K562 (cell line): ENCODE data around the gene ARHGEF18. TPM values are rescaled to one million over a fixed set of nuclear protein-coding genes. Genes with fewer than 3 reads are reported as not detected.

Experiments used
- ATF7 ChIP-seq: fragments of 450-650 bp; IDR thresholded peaks from 2 replicates; pipeline ENCODE4 v1.7.1; 2014; ENCODE audit warnings: mild to moderate bottlenecking, moderate library complexity
- CBFA2T3 ChIP-seq: fragments of 450-650 bp; IDR thresholded peaks from 2 replicates; pipeline ENCODE4 v1.6.1; 2017
- CHD2 ChIP-seq: IDR thresholded peaks from 2 replicates; pipeline ENCODE4 v1.6.1; 2011; ENCODE audit warnings: low read depth, low read length
- ETV6 ChIP-seq, 3 experiments: fragments of 150-350 bp in 1 of 3; sonication (generic) in 1 of 3; formaldehyde crosslinking in 1 of 3; IDR thresholded peaks; 2 replicates each; pipeline versions ENCODE4 v1.6.1 to v1.8.0; 2014 to 2022; ENCODE audit warnings: borderline replicate concordance in 2 of 3, low read depth in 2 of 3, antibody characterized with exemption in 1 of 3, low read length in 1 of 3, mild to moderate bottlenecking in 1 of 3, missing genetic modification reagents in 1 of 3
- JUN ChIP-seq, 2 experiments: sonication (generic) in 1 of 2; formaldehyde crosslinking in 1 of 2; IDR thresholded peaks; 2 replicates each; pipeline versions ENCODE4 v1.6.1 to v1.8.0; 2012 to 2022; ENCODE audit warnings: borderline replicate concordance in 2 of 2, mild to moderate bottlenecking in 2 of 2, improper control_type of control experiment in 1 of 2, low read depth in 1 of 2, low read length in 1 of 2, missing genetic modification reagents in 1 of 2
- JUND ChIP-seq, 2 experiments: IDR thresholded peaks; 2 replicates in 1 of 2; 3 replicates in 1 of 2; pipeline ENCODE4 v1.6.1; 2011; ENCODE audit warnings: borderline replicate concordance in 2 of 2, low read depth in 2 of 2, low read length in 2 of 2, improper control_type of control experiment in 1 of 2, missing biosample characterization in 1 of 2, missing genetic modification characterization in 1 of 2, missing genetic modification reagents in 1 of 2
- KDM1A ChIP-seq, 2 experiments: fragments of 450-650 bp; IDR thresholded peaks; 2 replicates each; pipeline ENCODE4 v1.6.1; 2016; ENCODE audit warnings: mild to moderate bottlenecking in 2 of 2
- KDM5B ChIP-seq: fragments of 200-600 bp; sonication (generic); IDR thresholded peaks from 2 replicates; pipeline ENCODE4 v1.6.1; 2012; ENCODE audit warnings: low read depth, mild to moderate bottlenecking, moderate library complexity, low read length, control low read depth, inconsistent platforms; ENCODE audit not compliant: insufficient replicate concordance
- NR3C1 ChIP-seq: sonication (generic); formaldehyde crosslinking; IDR thresholded peaks from 2 replicates; pipeline ENCODE4 v1.8.1; 2022; ENCODE audit warnings: missing genetic modification reagents
- PRMT5 ChIP-seq: sonication (generic); formaldehyde crosslinking; IDR thresholded peaks from 2 replicates; pipeline ENCODE4 v1.5.0; 2020; ENCODE audit warnings: missing genetic modification reagents
- PTTG1 ChIP-seq: fragments of 450-650 bp; IDR thresholded peaks from 2 replicates; pipeline ENCODE4 v1.6.1; 2016; ENCODE audit warnings: low read depth, mild to moderate bottlenecking, missing genetic modification characterization, missing compliant biosample characterization
- SIN3A ChIP-seq, 2 experiments: fragments of 150-350 bp in 1 of 2; IDR thresholded peaks; 2 replicates each; pipeline ENCODE4 v1.6.1; 2011 to 2016; ENCODE audit warnings: borderline replicate concordance in 2 of 2, low read depth in 2 of 2, low read length in 2 of 2, mild to moderate bottlenecking in 2 of 2, moderate library complexity in 2 of 2; ENCODE audit not compliant: control insufficient read depth in 1 of 2
- SMARCA4 ChIP-seq: fragments of 450-650 bp; IDR thresholded peaks from 2 replicates; pipeline ENCODE4 v1.6.1; 2016
- SMARCE1 ChIP-seq: fragments of 450-650 bp; IDR thresholded peaks from 2 replicates; pipeline ENCODE4 v1.7.1; 2016; ENCODE audit warnings: mild to moderate bottlenecking
- SP2 ChIP-seq: IDR thresholded peaks from 2 replicates; pipeline ENCODE4 v1.6.1; 2011; ENCODE audit warnings: mild to moderate bottlenecking, low read depth, low read length, moderate library complexity; ENCODE audit not compliant: poor library complexity, severe bottlenecking; ENCODE audit errors: extremely low read depth
- SPI1 ChIP-seq: IDR thresholded peaks from 2 replicates; pipeline ENCODE4 v1.6.1; 2011; ENCODE audit warnings: low read depth, low read length, control low read depth, borderline replicate concordance
- STAG1 ChIP-seq: sonication (generic); formaldehyde crosslinking; IDR thresholded peaks from 2 replicates; pipeline ENCODE4 v1.5.0; 2020; ENCODE audit warnings: missing genetic modification reagents, borderline replicate concordance
- STAT5A ChIP-seq: IDR thresholded peaks from 2 replicates; pipeline ENCODE4 v1.6.1; 2012; ENCODE audit warnings: low read length, inconsistent platforms, borderline replicate concordance
- ZBTB11 ChIP-seq, 3 experiments: fragments of 200-800 bp in 1 of 3; fragments of 250-450 bp in 1 of 3; fragments of 450-650 bp in 1 of 3; sonication (Bioruptor Pico) in 1 of 3; sonication (Bioruptor generic) in 1 of 3; formaldehyde crosslinking in 1 of 3; IDR thresholded peaks; 2 replicates each; pipeline versions ENCODE4 v1.6.1 to v1.8.0; 2016 to 2022; ENCODE audit warnings: mild to moderate bottlenecking in 2 of 3, missing genetic modification characterization in 2 of 3, missing compliant biosample characterization in 1 of 3, moderate library complexity in 1 of 3
- ZBTB17 ChIP-seq: fragments of 450-650 bp; formaldehyde crosslinking; IDR thresholded peaks from 2 replicates; pipeline ENCODE4 v1.4.0; 2020; ENCODE audit warnings: mild to moderate bottlenecking
- ZFP36 ChIP-seq: fragments of 150-350 bp; IDR thresholded peaks from 2 replicates; pipeline ENCODE4 v1.6.1; 2018; ENCODE audit warnings: low read length, low read depth; ENCODE audit not compliant: partially characterized antibody
- ZNF140 ChIP-seq: fragments of 250-450 bp; sonication (Bioruptor Pico); IDR thresholded peaks from 2 replicates; pipeline ENCODE4 v1.8.0; 2021; ENCODE audit warnings: moderate library complexity, mild to moderate bottlenecking, inconsistent platforms
- polyA plus RNA-seq, 8 experiments: library from polyadenylated mRNA; depleted of rRNA in 4 of 8; stranded (reverse) in 5 of 8; unstranded in 3 of 8; fragments of >200 nt; fragmentation: Nextera tagmentation in 2 of 8; fragmentation: Illumina TruSeq in 1 of 8; extraction: Ambion mirVana in 2 of 8; extraction: Trizol in 1 of 8; gene quantifications; 2 replicates each; pipeline versions ENCODE4 v1.2.1 to v1.2.3, GENCODE V29; 2011 to 2014; ENCODE audit warnings: inconsistent platforms in 1 of 8, missing spikeins in 1 of 8
- total RNA-seq, 7 experiments: library from RNA; depleted of rRNA in 6 of 7; stranded (reverse); fragments of >200 nt in 6 of 7; fragmentation: Illumina TruSeq in 2 of 7; extraction: Trizol in 2 of 7; gene quantifications; 2 replicates each; pipeline versions ENCODE4 v1.2.1 to v1.2.3, GENCODE V29; 2011 to 2021; ENCODE audit warnings: low replicate concordance in 1 of 7
- TF ChIP-seq, protein P1 (sequence below), 2 experiments: fragments of 450-650 bp in 1 of 2; sonication (generic) in 1 of 2; formaldehyde crosslinking in 1 of 2; IDR thresholded peaks in 1 of 2; conservative IDR thresholded peaks in 1 of 2; 2 replicates each; pipeline versions ENCODE4 v1.6.1 to v1.8.1; 2016 to 2023; ENCODE audit warnings: mild to moderate bottlenecking in 2 of 2, moderate library complexity in 2 of 2, inconsistent platforms in 1 of 2, missing genetic modification reagents in 1 of 2

The ARHGEF18 gene
- total and polyA plus RNA-seq, 9 of the 15 experiments (the other 6 are each of a cell fraction or from before 2014, with no cell fraction given), result 0.04 to 16.5 (median 4.5) TPM

DNA sequence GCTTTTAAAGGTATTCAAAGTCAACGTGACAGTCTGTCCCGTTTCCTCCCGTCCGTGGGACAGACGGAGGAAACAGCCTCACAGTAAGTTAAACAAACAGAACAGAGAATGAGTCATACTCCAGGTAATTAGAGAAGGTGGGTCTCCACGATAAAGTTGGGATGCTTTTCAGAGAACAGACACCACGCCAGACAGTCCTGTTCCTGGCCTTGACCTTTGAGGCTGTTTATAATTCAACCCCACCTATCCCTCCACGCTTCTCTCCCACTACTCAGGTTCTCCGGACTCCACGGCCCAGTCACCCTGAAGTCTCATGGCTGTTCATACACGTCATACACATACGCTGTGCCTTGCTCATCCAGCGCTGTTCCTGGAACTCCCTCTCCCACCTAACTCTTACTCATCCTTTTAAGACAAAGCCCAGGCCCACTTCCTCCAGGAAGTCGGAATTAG, 42.5 kb downstream of the ARHGEF18 start (continued):
- TF ChIP-seq SIN3A (IDR thresholded peaks at IDR 0.05; ENCODE audit: borderline replicate concordance in 2 of 2, control insufficient read depth in 1 of 2, low read depth in 2 of 2, low read length in 2 of 2) (no peak), ZNF140 (CRISPR knock-in tag) (no peak), ZBTB17 (CRISPR knock-in tag) (no peak), JUND (IDR thresholded peaks at IDR 0.05; ENCODE audit: borderline replicate concordance, low read depth, low read length) (peak; percentile 65), JUND (tag; IDR thresholded peaks at IDR 0.05; ENCODE audit: borderline replicate concordance, low read depth, low read length) (peak; percentile 49; the same call in 1 of the 3 replicates), ETV6 (IDR thresholded peaks at IDR 0.05; ENCODE audit: borderline replicate concordance in 1 of 2, low read depth in 2 of 2, low read length in 1 of 2) (no peak), ETV6 (CRISPR knock-in tag; IDR thresholded peaks at IDR 0.05; ENCODE audit: borderline replicate concordance) (no peak), PRMT5 (CRISPR knock-in tag) (no peak), PTTG1 (no peak), STAG1 (CRISPR knock-in tag) (no peak), SPI1 (0 out of 2 replicates have a peak, but pooled peaks have one; percentile 5), ZBTB11 (CRISPR knock-in tag; IDR thresholded peaks at IDR 0.05) (no peak), STAT5A (no peak), SP2 (no peak), KDM1A (IDR thresholded peaks at IDR 0.05) (no peak), ATF7 (peak; percentile 27; the same call in 1 of the 2 replicates), CHD2 (no peak), SMARCE1 (0 out of 2 replicates have a peak, but pooled peaks have one; percentile 43), JUN (IDR thresholded peaks at IDR 0.05; ENCODE audit: borderline replicate concordance, low read depth, low read length) (peak; percentile 26; the same call in 1 of the 2 replicates), JUN (CRISPR knock-in tag; IDR thresholded peaks at IDR 0.05; ENCODE audit: borderline replicate concordance) (no peak), CBFA2T3 (peak; percentile 44), KDM5B (no peak), NR3C1 (no peak), ZFP36 (peak; percentile 43), SMARCA4 (peak; percentile 52; the same call in 1 of the 2 replicates)
- TF ChIP-seq, protein P1, sequence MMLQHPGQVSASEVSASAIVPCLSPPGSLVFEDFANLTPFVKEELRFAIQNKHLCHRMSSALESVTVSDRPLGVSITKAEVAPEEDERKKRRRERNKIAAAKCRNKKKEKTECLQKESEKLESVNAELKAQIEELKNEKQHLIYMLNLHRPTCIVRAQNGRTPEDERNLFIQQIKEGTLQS (IDR thresholded peaks at IDR 0.05), result peak; percentile 83
- TF ChIP-seq, protein P1 (CRISPR knock-in tag; conservative IDR thresholded peaks at IDR 0.05), result no peak
